Measurements from ENCODE around the gene PLGRKT. TPM values are rescaled to one million over a fixed set of nuclear protein-coding genes. Genes with fewer than 3 reads are reported as not detected.
"Not testable (repeated sequence)": the region's sequence is repeated elsewhere in the genome, so short reads cannot be mapped to it uniquely, and the experiment has no call there.

PLGRKT gene
- total RNA-seq, 4 donors from 2014 or later: 8.3 to 43.6 (median 33.2) TPM

- TF ChIP-seq CTCF (IDR thresholded peaks at IDR 0.05): no peak
- TF ChIP-seq POLR2A (IDR thresholded peaks at IDR 0.05): no peak
- no peaks in the 10 kb centered on the region for H3K36me3 ChIP-seq
- no peak overlapping the region for H3K27ac ChIP-seq
- H3K27me3 ChIP-seq: no peaks in the 10 kb centered on the region
- no peaks in the 10 kb centered on the region for H3K9me3 ChIP-seq
- H3K4me3 ChIP-seq: no peak overlapping the region
- DNase-seq: no peak
- no peaks in the 10 kb centered on the region for H3K4me1 ChIP-seq
Measured at GRCh38 chr9:5355226-5355625, 82.5 kb downstream of the PLGRKT start.

- TF ChIP-seq POLR2A (IDR thresholded peaks at IDR 0.05): no peak
- TF ChIP-seq CTCF (IDR thresholded peaks at IDR 0.05): no peak
- no peak overlapping the region for H3K27ac ChIP-seq
Measured at GRCh38 chr9:5354184-5354583, 83.5 kb downstream of the PLGRKT start.

GRCh38 chr9:5352637-5353248, 85.0 kb downstream of the PLGRKT start:
- Histone ChIP-seq H3K4me1 (no peaks in the 10 kb centered on the region), H3K36me3 (no peaks in the 10 kb centered on the region), H3K4me3 (no peak overlapping the region), H3K27ac (no peak overlapping the region), H3K9me3 (no peaks in the 10 kb centered on the region), H3K27me3 (no peaks in the 10 kb centered on the region)
- TF ChIP-seq POLR2A (IDR thresholded peaks at IDR 0.05) (no peak), CTCF (IDR thresholded peaks at IDR 0.05) (no peak)
- no peak for DNase-seq

More at GRCh38 chr9:5354184-5354583, 83.5 kb downstream of the PLGRKT start:
- H3K9me3 ChIP-seq: no peaks in the 10 kb centered on the region
- H3K36me3 ChIP-seq: no peaks in the 10 kb centered on the region
- H3K4me1 ChIP-seq: no peaks in the 10 kb centered on the region
- no peak for DNase-seq
- no peaks in the 10 kb centered on the region for H3K27me3 ChIP-seq
- no peak overlapping the region for H3K4me3 ChIP-seq

- H3K9me3 ChIP-seq, H3K36me3 ChIP-seq, H3K27me3 ChIP-seq, H3K27ac ChIP-seq, H3K4me1 ChIP-seq: not testable (repeated sequence)
- peak in 2 of 3 donors; percentile 22 to 55 for DNase-seq
- peak within 1 kb of the TSS in 1 of 4 donors; percentile 23 for H3K4me3 ChIP-seq
Measured at GRCh38 chr9:5338992-5339981, 98.4 kb downstream of the PLGRKT start, which contains the start of gene RLN1. Gene RLN1 (minus strand): TSS chr9:5339876. CDS start chr9:5339746, 130 bp downstream.

GRCh38 chr9:5336688-5337087, 101.0 kb downstream of the PLGRKT start:
- TF ChIP-seq POLR2A (IDR thresholded peaks at IDR 0.05): no peak
- no peak for TF ChIP-seq CTCF (IDR thresholded peaks at IDR 0.05)
- Histone ChIP-seq H3K27me3 (no peaks in the 10 kb centered on the region), H3K4me1 (no peaks in the 10 kb centered on the region), H3K27ac (no peak overlapping the region), H3K4me3 (no peak overlapping the region), H3K9me3 (no peaks in the 10 kb centered on the region), H3K36me3 (no peaks in the 10 kb centered on the region)
- DNase-seq: peak in 2 of 3 donors; percentile 26 to 56

- not testable (repeated sequence) for H3K27ac ChIP-seq, H3K27me3 ChIP-seq, H3K36me3 ChIP-seq, DNase-seq, H3K4me1 ChIP-seq, H3K4me3 ChIP-seq, H3K9me3 ChIP-seq
Measured at GRCh38 chr9:5331276-5331675, 106.4 kb downstream of the PLGRKT start.
